CD8-positive, alpha-beta memory T cell (primary cell): ENCODE data around the gene PDGFC. TPM values are rescaled to one million over a fixed set of nuclear protein-coding genes. Genes with fewer than 3 reads are reported as not detected.

Source experiments
- CTCF ChIA-PET: fragments of 350-600 bp; sonication (Branson Sonifier 250); formaldehyde crosslinking; loops from one replicate; lab custom pipeline; 2021; ENCODE audit warnings: antibody characterized with exemption; lab: Charles Lee
- POLR2A ChIA-PET: fragments of 350-600 bp; sonication (Branson Sonifier 250); formaldehyde crosslinking; loops from one replicate; lab custom pipeline; 2021; ENCODE audit warnings: antibody characterized with exemption; lab: Charles Lee
- DNase-seq, 5 donors: peaks; one replicate each; pipeline versions ENCODE4 v3.0.0 to v3.0.0-alpha.2; 2020 to 2022; ENCODE audit warnings: mixed read lengths in 1 of 5
- H3K27ac ChIP-seq: one replicate; pipeline ENCODE4 v1.7.0; 2013; ENCODE audit warnings: low read depth, mild to moderate bottlenecking, low read length, moderate library complexity
- H3K27me3 ChIP-seq: 2 replicates; pipeline ENCODE4 v1.7.0; 2013; ENCODE audit warnings: low read length, mild to moderate bottlenecking; ENCODE audit not compliant: insufficient read depth, poor library complexity, severe bottlenecking
- H3K36me3 ChIP-seq: 2 replicates; pipeline ENCODE4 v1.7.0; 2013; ENCODE audit warnings: mild to moderate bottlenecking, low read length, moderate library complexity; ENCODE audit not compliant: insufficient read depth
- H3K4me1 ChIP-seq: 2 replicates; pipeline ENCODE4 v1.7.0; 2013; ENCODE audit warnings: mild to moderate bottlenecking, low read length, moderate library complexity; ENCODE audit not compliant: insufficient read depth
- H3K4me3 ChIP-seq: 2 replicates; pipeline ENCODE4 v1.7.0; 2013; ENCODE audit warnings: mild to moderate bottlenecking, low read length
- H3K9me3 ChIP-seq: 2 replicates; pipeline ENCODE4 v1.7.0; 2013; ENCODE audit warnings: mild to moderate bottlenecking, low read length
- H3K27ac Mint-ChIP-seq, 8 donors: one replicate each; pipeline ENCODE4 v1.8.0; 2020 to 2021; ENCODE audit warnings: mixed read lengths in 8 of 8, mild to moderate bottlenecking in 6 of 8, inconsistent platforms in 3 of 8, moderate library complexity in 3 of 8
- H3K27me3 Mint-ChIP-seq, 2 donors: one replicate each; pipeline ENCODE4 v1.8.0; 2020 to 2021; ENCODE audit warnings: mixed read lengths in 2 of 2, mild to moderate bottlenecking in 1 of 2, moderate library complexity in 1 of 2
- H3K36me3 Mint-ChIP-seq, 3 donors: one replicate each; pipeline ENCODE4 v1.8.0; 2020 to 2021; ENCODE audit warnings: mixed read lengths in 3 of 3, inconsistent platforms in 1 of 3, mild to moderate bottlenecking in 1 of 3
- H3K4me1 Mint-ChIP-seq, 3 donors: one replicate each; pipeline ENCODE4 v1.8.0; 2020 to 2021; ENCODE audit warnings: mixed read lengths in 3 of 3, inconsistent platforms in 1 of 3, mild to moderate bottlenecking in 1 of 3
- H3K4me3 Mint-ChIP-seq, 7 donors: one replicate each; pipeline ENCODE4 v1.8.0; 2020 to 2021; ENCODE audit warnings: mixed read lengths in 7 of 7, mild to moderate bottlenecking in 6 of 7, moderate library complexity in 4 of 7, inconsistent platforms in 2 of 7
- H3K9me3 Mint-ChIP-seq, 5 donors: one replicate each; pipeline ENCODE4 v1.8.0; 2020 to 2022; ENCODE audit warnings: mixed read lengths in 5 of 5, mild to moderate bottlenecking in 3 of 5, moderate library complexity in 2 of 5, inconsistent platforms in 1 of 5
- polyA plus RNA-seq: library from polyadenylated mRNA; unstranded; fragments of 300-500 nt; fragmentation: Illumina TruSeq; gene quantifications from one replicate; pipeline ENCODE4 v1.2.3, GENCODE V29; 2021
- total RNA-seq, 2 experiments: library from RNA; stranded (reverse); gene quantifications; one replicate each; pipeline ENCODE4 v1.2.3, GENCODE V29; 2021

Gene PDGFC
- total and polyA plus RNA-seq, 3 experiments from 2014 or later = 0.13 TPM; not detected in 2

- H3K4me3 ChIP-seq = no peak overlapping the region
- H3K4me3 Mint-ChIP-seq = no peak overlapping the region
- DNase-seq = no peak
- no peak overlapping the region for H3K27ac Mint-ChIP-seq
- H3K27me3 Mint-ChIP-seq = peaks cover 0 to 2% of the 10 kb centered on the region in 2 donors
- H3K36me3 Mint-ChIP-seq = no peaks in the 10 kb centered on the region
- H3K9me3 ChIP-seq = no peaks in the 10 kb centered on the region
- POLR2A ChIA-PET = no interaction called here
- H3K4me1 ChIP-seq = no peaks in the 10 kb centered on the region
- H3K27me3 ChIP-seq = no peaks in the 10 kb centered on the region
- peaks cover 0 to 5% (median 4%) of the 10 kb centered on the region in 5 donors for H3K9me3 Mint-ChIP-seq
- H3K36me3 ChIP-seq = no peaks in the 10 kb centered on the region
- no peaks in the 10 kb centered on the region for H3K4me1 Mint-ChIP-seq
- CTCF ChIA-PET = no interaction called here
- H3K27ac ChIP-seq = no peak overlapping the region
Measured at GRCh38 chr4:157010630-157011029, 39.0 kb upstream of the PDGFC start.

- POLR2A ChIA-PET = no interaction called here
- no peaks in the 10 kb centered on the region for H3K4me1 Mint-ChIP-seq
- H3K4me3 Mint-ChIP-seq = no peak overlapping the region
- Histone ChIP-seq H3K9me3 (no peaks in the 10 kb centered on the region), H3K27ac (no peak overlapping the region), H3K27me3 (no peaks in the 10 kb centered on the region), H3K36me3 (no peaks in the 10 kb centered on the region), H3K4me1 (no peaks in the 10 kb centered on the region), H3K4me3 (no peak overlapping the region)
- H3K9me3 Mint-ChIP-seq = peaks cover 0 to 9% (median 4%) of the 10 kb centered on the region in 5 donors
- no peak for DNase-seq
- CTCF ChIA-PET = no interaction called here
- no peak overlapping the region for H3K27ac Mint-ChIP-seq
- H3K36me3 Mint-ChIP-seq = no peaks in the 10 kb centered on the region
- H3K27me3 Mint-ChIP-seq = peaks cover 0 to 2% of the 10 kb centered on the region in 2 donors
Measured at GRCh38 chr4:157005831-157006230, 34.2 kb upstream of the PDGFC start.

- Histone ChIP-seq H3K4me3 (no peak overlapping the region), H3K27ac (no peak overlapping the region), H3K9me3 (no peaks in the 10 kb centered on the region), H3K27me3 (no peaks in the 10 kb centered on the region), H3K4me1 (no peaks in the 10 kb centered on the region), H3K36me3 (no peaks in the 10 kb centered on the region)
- Mint-ChIP-seq H3K4me1 (no peaks in the 10 kb centered on the region), H3K36me3 (no peaks in the 10 kb centered on the region), H3K9me3 (peaks cover 0 to 9% (median 3%) of the 10 kb centered on the region in 5 donors), H3K4me3 (no peak overlapping the region), H3K27me3 (peaks cover 0 to 2% of the 10 kb centered on the region in 2 donors), H3K27ac (no peak overlapping the region)
- POLR2A ChIA-PET = no interaction called here
- DNase-seq = no peak
- CTCF ChIA-PET = no interaction called here
Measured at GRCh38 chr4:157005193-157005592, 33.6 kb upstream of the PDGFC start.

- ChIA-PET CTCF (no interaction called here), POLR2A (no interaction called here)
- Mint-ChIP-seq H3K9me3 (peaks cover 0 to 9% (median 0%) of the 10 kb centered on the region in 5 donors), H3K4me1 (no peaks in the 10 kb centered on the region), H3K27me3 (no peaks in the 10 kb centered on the region), H3K4me3 (no peak overlapping the region), H3K36me3 (no peaks in the 10 kb centered on the region), H3K27ac (no peak overlapping the region)
- H3K27me3 ChIP-seq = no peaks in the 10 kb centered on the region
- H3K4me3 ChIP-seq = no peak overlapping the region
- H3K36me3 ChIP-seq = no peaks in the 10 kb centered on the region
- H3K4me1 ChIP-seq = no peaks in the 10 kb centered on the region
- no peak for DNase-seq
- no peak overlapping the region for H3K27ac ChIP-seq
- no peaks in the 10 kb centered on the region for H3K9me3 ChIP-seq
Measured at GRCh38 chr4:157004279-157005161, 32.9 kb upstream of the PDGFC start.

GRCh38 chr4:156999175-156999517 is 27.5 kb upstream of the PDGFC start:
- Mint-ChIP-seq H3K9me3 (peaks cover 9 to 30% (median 21%) of the 10 kb centered on the region in 5 donors), H3K4me3 (no peak overlapping the region), H3K27ac (no peak overlapping the region), H3K4me1 (no peaks in the 10 kb centered on the region), H3K27me3 (no peaks in the 10 kb centered on the region), H3K36me3 (no peaks in the 10 kb centered on the region)
- Histone ChIP-seq H3K4me1 (no peaks in the 10 kb centered on the region), H3K4me3 (no peak overlapping the region), H3K36me3 (no peaks in the 10 kb centered on the region), H3K27ac (no peak overlapping the region), H3K27me3 (no peaks in the 10 kb centered on the region), H3K9me3 (no peaks in the 10 kb centered on the region)
- DNase-seq = no peak
- ChIA-PET POLR2A (no interaction called here), CTCF (interaction anchor here (1.1 kb wide), 1 partner anchor 8 kb away, joined by 3 read pairs; no protein-coding TSS in a partner anchor)

- H3K36me3 Mint-ChIP-seq = no peaks in the 10 kb centered on the region
- Histone ChIP-seq H3K9me3 (no peaks in the 10 kb centered on the region), H3K27ac (no peak overlapping the region), H3K4me1 (no peaks in the 10 kb centered on the region), H3K4me3 (no peak overlapping the region), H3K36me3 (no peaks in the 10 kb centered on the region), H3K27me3 (no peaks in the 10 kb centered on the region)
- no peak overlapping the region for H3K4me3 Mint-ChIP-seq
- H3K4me1 Mint-ChIP-seq = no peaks in the 10 kb centered on the region
- H3K27me3 Mint-ChIP-seq = no peaks in the 10 kb centered on the region
- DNase-seq = no peak
- ChIA-PET CTCF (no interaction called here), POLR2A (no interaction called here)
- peaks cover 9 to 30% (median 20%) of the 10 kb centered on the region in 5 donors for H3K9me3 Mint-ChIP-seq
- H3K27ac Mint-ChIP-seq = no peak overlapping the region
Measured at GRCh38 chr4:156998500-156999174, 27.0 kb upstream of the PDGFC start.

- Mint-ChIP-seq H3K9me3 (peaks cover 9 to 28% (median 19%) of the 10 kb centered on the region in 5 donors), H3K4me1 (no peaks in the 10 kb centered on the region), H3K27me3 (no peaks in the 10 kb centered on the region), H3K4me3 (no peak overlapping the region), H3K36me3 (no peaks in the 10 kb centered on the region), H3K27ac (peak overlapping the region in 1 of 8 donors; percentile 21)
- Histone ChIP-seq H3K4me1 (no peaks in the 10 kb centered on the region), H3K27me3 (no peaks in the 10 kb centered on the region), H3K4me3 (no peak overlapping the region), H3K9me3 (no peaks in the 10 kb centered on the region), H3K27ac (no peak overlapping the region), H3K36me3 (no peaks in the 10 kb centered on the region)
- POLR2A ChIA-PET = no interaction called here
- DNase-seq = no peak
- CTCF ChIA-PET = no interaction called here
Measured at GRCh38 chr4:156992943-156993342, 21.3 kb upstream of the PDGFC start.

- CTCF ChIA-PET = interaction anchor here (1.1 kb wide), 1 partner anchor 9 kb away, joined by 3 read pairs; no protein-coding TSS in a partner anchor
- Mint-ChIP-seq H3K36me3 (no peaks in the 10 kb centered on the region), H3K4me3 (no peak overlapping the region), H3K4me1 (no peaks in the 10 kb centered on the region), H3K27ac (no peak overlapping the region), H3K9me3 (peaks cover 6 to 19% (median 7%) of the 10 kb centered on the region in 5 donors), H3K27me3 (no peaks in the 10 kb centered on the region)
- POLR2A ChIA-PET = no interaction called here
- Histone ChIP-seq H3K9me3 (no peaks in the 10 kb centered on the region), H3K4me3 (no peak overlapping the region), H3K4me1 (no peaks in the 10 kb centered on the region), H3K27me3 (no peaks in the 10 kb centered on the region), H3K27ac (no peak overlapping the region), H3K36me3 (no peaks in the 10 kb centered on the region)
- no peak for DNase-seq
Measured at GRCh38 chr4:156991161-156991560, 19.6 kb upstream of the PDGFC start.
